Sigmoid colon (tissue), 4 donors: ENCODE results near the gene CYP4F12.

Experiments
- CTCF ChIP-seq, 4 experiments: fragments of 450-650 bp in 3 of 4; fragments of 200-600 bp in 1 of 4; IDR thresholded peaks; one replicate each; pipeline ENCODE4 v1.5.1; 2016 to 2019; ENCODE audit warnings: antibody characterized with exemption in 4 of 4, mild to moderate bottlenecking in 3 of 4, moderate library complexity in 2 of 4
- POLR2AphosphoS5 ChIP-seq, 4 donors: sonication (generic); formaldehyde crosslinking; IDR thresholded peaks; one replicate each; pipeline ENCODE4 v1.6.1; 2017; ENCODE audit warnings: antibody characterized with exemption in 4 of 4

GRCh38 chr19:15669440-15669839, 3.4 kb upstream of the CYP4F12 start:
- TF ChIP-seq POLR2AphosphoS5 (IDR thresholded peaks at IDR 0.05) = no peak
- no peak for TF ChIP-seq CTCF (IDR thresholded peaks at IDR 0.05)
